ENCODE data around the gene IL10. TPM values are rescaled to one million over a fixed set of nuclear protein-coding genes. Genes with fewer than 3 reads are reported as not detected.

Gene IL10
- under 1 TPM; 0.17 to 0.29 TPM for total RNA-seq

GRCh38 chr1:206772243-206772937 is at the start of gene IL10:
Gene IL10, minus strand, starts transcription at chr1:206772494. Its CDS starts 59 bp downstream, at chr1:206772435.
- DNase-seq = no peak
- Histone ChIP-seq H3K9me3 (no peaks in the 10 kb centered on the region), H3K27me3 (no peaks in the 10 kb centered on the region), H3K4me3 (no peak within 1 kb of the TSS), H3K9ac (ENCODE audit: low read depth in 2 of 2, low read length in 2 of 2) (no peak within 1 kb of the TSS), H3K36me3 (no peaks in the 10 kb centered on the region), H3K4me1 (no peaks in the 10 kb centered on the region), H3K27ac (no peak within 1 kb of the TSS)
- intact Hi-C loops (cut with DNase I) = no loop called here
- no peak for TF ChIP-seq CTCF (IDR thresholded peaks at IDR 0.05)

GRCh38 chr1:206821493-206821892 is 49.2 kb upstream of the IL10 start:
- Histone ChIP-seq H3K27me3 (no peaks in the 10 kb centered on the region), H3K9ac (ENCODE audit: low read depth in 2 of 2, low read length in 2 of 2) (no peak overlapping the region), H3K9me3 (no peaks in the 10 kb centered on the region), H3K4me3 (no peak overlapping the region), H3K27ac (no peak overlapping the region), H3K36me3 (no peaks in the 10 kb centered on the region), H3K4me1 (no peaks in the 10 kb centered on the region)
- no peak for DNase-seq
- intact Hi-C loops (cut with DNase I) = no loop called here
- no peak for TF ChIP-seq CTCF (IDR thresholded peaks at IDR 0.05)

- intact Hi-C loops (cut with DNase I) = no loop called here
- Histone ChIP-seq H3K9ac (ENCODE audit: low read depth in 2 of 2, low read length in 2 of 2) (no peak overlapping the region), H3K9me3 (no peaks in the 10 kb centered on the region), H3K4me1 (no peaks in the 10 kb centered on the region), H3K36me3 (no peaks in the 10 kb centered on the region), H3K27me3 (no peaks in the 10 kb centered on the region), H3K4me3 (no peak overlapping the region), H3K27ac (no peak overlapping the region)
- DNase-seq = no peak
- no peak for TF ChIP-seq CTCF (IDR thresholded peaks at IDR 0.05)
These were observed 44.3 kb upstream of the IL10 start for GRCh38 chr1:206816390-206817287.

- TF ChIP-seq CTCF (IDR thresholded peaks at IDR 0.05) = no peak
- intact Hi-C loops (cut with DNase I) = no loop called here
- DNase-seq = no peak
- H3K4me3 ChIP-seq = no peak overlapping the region
- no peaks in the 10 kb centered on the region for H3K9me3 ChIP-seq
- no peaks in the 10 kb centered on the region for H3K4me1 ChIP-seq
- no peaks in the 10 kb centered on the region for H3K36me3 ChIP-seq
- no peak overlapping the region for H3K27ac ChIP-seq
- no peak overlapping the region for H3K9ac ChIP-seq (ENCODE audit: low read depth in 2 of 2, low read length in 2 of 2)
- no peaks in the 10 kb centered on the region for H3K27me3 ChIP-seq
These were observed 42.5 kb upstream of the IL10 start for GRCh38 chr1:206814716-206815341.

GRCh38 chr1:206812471-206812870 is 40.2 kb upstream of the IL10 start:
- TF ChIP-seq CTCF (IDR thresholded peaks at IDR 0.05) = no peak
- DNase-seq = no peak

More at GRCh38 chr1:206812471-206812870, 40.2 kb upstream of the IL10 start:
- H3K9me3 ChIP-seq = no peaks in the 10 kb centered on the region
- intact Hi-C loops (cut with DNase I) = no loop called here
- no peaks in the 10 kb centered on the region for H3K27me3 ChIP-seq
- no peaks in the 10 kb centered on the region for H3K36me3 ChIP-seq
- H3K4me3 ChIP-seq = no peak overlapping the region
- H3K4me1 ChIP-seq = no peaks in the 10 kb centered on the region
- no peak overlapping the region for H3K9ac ChIP-seq (ENCODE audit: low read depth in 2 of 2, low read length in 2 of 2)
- no peak overlapping the region for H3K27ac ChIP-seq

Measured in colonic mucosa (tissue), 4 donors.